GM19035 (cell line): ENCODE data around the gene TSFM.

Source experiments
- ATAC-seq: cut with Tn5 transposase; IDR thresholded peaks from one replicate; pipeline ENCODE4 v1.9.1; 2021; ENCODE audit not compliant: unreplicated experiment

Gene TSFM

GRCh38 chr12:57777911-57778310 lies 4.7 kb upstream of the TSFM start:
- ATAC-seq: no peak

DNA sequence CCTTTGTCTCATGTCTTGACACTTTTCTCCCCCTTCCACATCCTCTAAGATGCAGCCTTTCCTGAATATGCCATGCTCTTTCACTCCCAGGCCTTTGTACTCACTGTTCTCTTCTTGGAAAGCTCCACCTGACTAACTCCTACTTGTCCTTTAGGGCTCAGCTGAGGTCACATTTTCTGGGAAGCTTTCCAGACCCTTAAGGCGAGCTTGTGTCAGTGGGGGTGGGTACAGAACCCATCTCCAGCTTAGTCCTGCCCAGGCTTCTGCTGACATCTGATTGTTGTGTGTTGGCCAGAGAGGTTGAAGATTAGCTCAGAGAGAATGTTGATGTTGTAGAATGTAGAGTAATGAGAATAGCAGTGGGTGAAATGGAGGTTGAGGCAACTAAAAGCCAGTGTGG lies 2.9 kb upstream of the TSFM start:
- no peak for ATAC-seq

DNA sequence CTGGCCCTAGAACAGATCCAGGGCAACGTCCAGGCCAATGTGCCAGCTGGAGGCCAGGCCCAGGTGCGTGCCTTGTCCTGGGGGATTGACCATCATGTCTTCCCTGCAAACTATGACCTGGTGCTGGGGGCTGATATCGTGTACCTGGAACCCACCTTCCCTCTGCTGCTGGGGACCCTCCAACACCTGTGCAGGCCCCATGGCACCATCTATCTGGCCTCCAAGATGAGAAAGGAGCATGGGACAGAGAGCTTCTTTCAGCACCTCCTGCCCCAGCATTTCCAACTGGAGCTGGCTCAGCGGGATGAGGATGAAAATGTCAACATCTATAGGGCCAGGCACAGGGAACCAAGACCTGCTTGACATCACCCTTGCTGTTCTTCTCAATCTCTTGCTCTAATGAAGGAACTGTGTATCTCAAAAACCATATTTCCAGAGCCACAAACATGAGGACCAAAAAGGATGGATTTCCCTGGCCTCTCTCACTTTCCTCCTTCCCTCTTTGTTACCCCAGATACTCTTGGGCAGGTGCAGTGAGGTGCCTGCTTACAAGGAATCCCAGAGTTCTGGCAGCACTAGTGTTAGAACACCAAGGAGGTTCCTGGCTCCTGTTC lies 2.2 kb upstream of the TSFM start:
- ATAC-seq: no peak

- no peak for ATAC-seq
Measured at GRCh38 chr12:57781244-57781643, 1.3 kb upstream of the TSFM start.

DNA sequence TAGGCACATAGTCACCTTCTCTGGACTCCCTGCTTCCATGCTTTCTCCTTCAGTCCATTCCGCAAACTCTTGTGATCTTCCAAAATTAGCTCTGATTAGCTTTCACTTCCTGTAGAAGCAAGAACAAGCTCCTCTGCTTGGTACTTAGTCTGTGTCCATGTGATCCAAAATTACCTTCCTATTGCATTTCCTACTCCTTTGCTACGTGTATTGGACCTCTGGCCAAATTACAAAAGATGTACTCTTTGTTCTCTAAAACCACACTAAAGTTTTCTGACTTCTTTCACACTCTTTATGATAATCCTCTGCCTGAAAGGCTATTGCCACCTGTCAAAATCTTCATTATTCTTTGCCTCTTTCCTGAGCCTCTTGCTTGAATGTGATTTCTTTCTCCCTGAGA lies 786 bp upstream of the TSFM start:
- ATAC-seq: no peak

DNA sequence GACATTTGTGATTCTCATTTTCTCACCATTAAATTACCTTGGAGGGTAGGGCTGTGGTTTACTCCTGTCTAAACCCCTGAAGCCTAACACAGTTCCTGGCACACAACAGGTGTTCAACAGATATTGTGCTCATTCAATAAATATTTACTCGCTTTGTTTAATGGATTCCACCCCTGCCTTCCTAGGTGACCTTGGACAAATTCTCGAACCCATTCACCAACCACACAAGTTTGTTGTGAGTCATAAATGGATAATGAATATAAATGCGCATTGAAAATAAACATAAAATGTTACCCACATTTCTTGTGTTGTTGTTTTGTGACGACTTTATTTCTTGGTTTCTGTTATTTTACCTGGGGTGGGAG lies 362 bp upstream of the TSFM start:
- peak; percentile 5 for ATAC-seq

GRCh38 chr12:57783466-57783801 lies 847 bp downstream of the TSFM start:
- no peak for ATAC-seq

- no peak for ATAC-seq
Measured at GRCh38 chr12:57783861-57784260, 1.3 kb downstream of the TSFM start.

DNA sequence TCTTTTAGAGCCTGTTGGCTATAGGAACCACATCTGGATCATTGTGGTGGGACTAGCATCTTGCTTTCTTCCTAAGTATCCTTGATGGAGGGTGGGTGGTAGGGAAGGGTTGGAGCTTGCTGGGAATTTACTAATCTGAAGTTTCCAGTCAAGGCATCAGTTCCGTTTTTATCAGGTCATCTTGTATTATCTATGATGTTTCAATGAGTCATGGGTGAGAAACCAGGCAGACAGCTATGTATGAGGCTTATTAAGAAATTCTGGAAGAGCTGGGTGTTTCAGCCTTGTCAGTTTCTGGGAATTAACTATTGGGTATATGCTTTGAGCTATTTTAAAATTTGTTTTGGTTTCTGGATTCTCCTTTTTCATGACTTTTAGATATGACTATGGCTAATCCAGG lies 11.3 kb downstream of the TSFM start:
- no peak for ATAC-seq

DNA sequence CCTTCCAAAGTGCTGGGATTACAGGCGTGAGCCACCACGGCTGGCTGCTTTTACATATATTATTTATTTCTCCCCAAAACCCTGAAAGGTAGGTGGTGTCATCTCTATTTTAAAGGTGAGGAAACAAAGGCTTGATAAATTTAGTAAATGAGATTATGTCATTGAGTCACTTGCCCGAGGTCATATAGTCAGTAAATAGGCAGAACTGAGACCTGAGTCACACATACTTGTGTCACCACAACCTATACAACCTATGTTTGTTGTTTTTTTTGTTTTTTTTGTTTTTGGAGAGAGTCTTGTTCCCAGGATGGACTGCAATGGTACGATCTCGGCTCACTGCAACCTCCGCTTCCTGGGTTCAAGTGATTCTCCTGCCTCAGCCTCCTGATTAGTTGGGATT lies 12.8 kb downstream of the TSFM start:
- ATAC-seq: no peak

- no peak for ATAC-seq
Measured at GRCh38 chr12:57796996-57797395, 14.4 kb downstream of the TSFM start.

DNA sequence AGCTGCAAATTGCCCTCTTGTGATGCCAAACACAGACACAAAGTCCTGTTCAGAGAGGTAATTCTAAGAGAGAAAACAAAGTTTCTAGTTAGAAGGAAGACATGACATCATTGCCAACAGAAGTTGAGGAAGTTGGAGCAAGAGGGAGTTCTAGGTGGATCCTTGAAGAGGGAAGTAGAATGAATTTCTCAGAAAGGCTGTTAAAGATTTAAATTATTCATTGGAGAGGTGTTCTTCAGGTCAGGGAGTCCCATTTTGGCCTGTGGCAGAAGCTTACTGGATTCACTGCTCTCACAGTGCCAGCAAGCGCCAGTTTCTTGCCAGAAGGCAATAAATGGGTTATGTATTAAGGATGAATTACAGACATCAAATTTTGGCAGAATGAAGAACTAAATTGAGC lies 15.3 kb downstream of the TSFM start:
- no peak for ATAC-seq

DNA sequence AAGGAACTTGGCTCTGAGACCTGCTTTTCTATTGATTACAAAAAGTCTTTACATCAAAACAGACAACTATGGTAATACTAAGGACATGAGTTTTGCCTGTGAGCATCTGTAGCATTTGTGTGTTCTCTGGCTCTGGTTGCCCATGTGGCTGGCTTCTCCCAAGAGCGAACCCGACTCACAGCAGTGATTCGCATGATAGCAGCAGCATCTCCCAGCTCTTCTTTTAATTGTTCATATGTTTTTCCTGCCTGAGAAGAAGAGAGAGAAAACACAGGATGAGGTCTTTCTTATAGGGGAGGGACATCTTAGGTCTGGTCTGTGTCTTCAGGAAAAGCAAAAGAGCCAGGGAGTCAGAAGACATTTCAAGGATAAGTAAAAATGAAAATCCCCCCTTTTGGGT lies 18.4 kb downstream of the TSFM start:
- no peak for ATAC-seq

DNA sequence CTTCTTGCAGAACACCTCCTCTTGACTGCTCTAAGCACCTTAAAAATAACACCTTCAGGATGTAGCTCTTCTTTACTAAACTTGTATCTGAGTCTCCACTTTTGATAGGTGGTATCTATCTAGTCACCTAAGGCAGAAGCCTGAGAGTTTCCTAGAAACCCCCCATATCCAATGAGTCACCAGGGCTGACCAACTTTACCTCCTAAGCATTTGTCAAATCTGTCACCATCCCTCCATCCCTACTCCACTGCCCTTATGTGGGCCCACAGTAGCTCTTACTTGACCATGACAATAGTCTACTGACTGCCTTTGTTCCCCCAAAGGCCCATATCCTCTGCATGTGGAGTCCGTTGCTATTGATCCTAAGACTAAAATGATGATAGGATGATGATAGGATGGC lies 20.0 kb downstream of the TSFM start:
- no peak for ATAC-seq

DNA sequence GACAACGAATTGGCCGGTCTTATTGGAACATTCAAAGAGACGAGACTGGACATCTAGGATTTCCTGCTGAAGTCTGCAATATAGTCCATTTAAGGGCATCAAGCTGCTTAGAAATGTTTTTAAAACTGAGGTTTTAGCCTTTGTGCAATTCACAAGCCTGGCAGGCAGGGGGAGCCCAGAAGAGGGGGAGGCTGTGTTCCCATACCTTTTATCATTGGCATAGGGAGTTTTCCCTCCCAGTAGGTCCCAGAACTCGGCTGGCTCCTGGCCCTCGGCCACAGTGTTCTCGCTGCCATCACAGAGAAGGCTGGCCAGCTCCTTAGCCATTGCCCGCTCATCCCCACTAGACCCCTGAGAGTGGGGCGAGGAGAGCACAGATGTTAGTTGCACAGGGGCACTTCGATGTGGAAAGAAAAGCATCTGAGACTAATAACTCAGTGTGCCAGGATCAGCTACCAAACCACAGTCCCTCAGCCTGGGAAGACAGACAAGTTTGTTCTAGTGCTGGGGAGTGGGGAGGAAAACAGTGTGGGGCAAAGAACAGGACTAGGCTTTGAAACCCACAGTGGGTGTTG lies 20.8 kb downstream of the TSFM start:
- no peak for ATAC-seq

- no peak for ATAC-seq
Measured at GRCh38 chr12:57806677-57807076, 24.1 kb downstream of the TSFM start.

DNA sequence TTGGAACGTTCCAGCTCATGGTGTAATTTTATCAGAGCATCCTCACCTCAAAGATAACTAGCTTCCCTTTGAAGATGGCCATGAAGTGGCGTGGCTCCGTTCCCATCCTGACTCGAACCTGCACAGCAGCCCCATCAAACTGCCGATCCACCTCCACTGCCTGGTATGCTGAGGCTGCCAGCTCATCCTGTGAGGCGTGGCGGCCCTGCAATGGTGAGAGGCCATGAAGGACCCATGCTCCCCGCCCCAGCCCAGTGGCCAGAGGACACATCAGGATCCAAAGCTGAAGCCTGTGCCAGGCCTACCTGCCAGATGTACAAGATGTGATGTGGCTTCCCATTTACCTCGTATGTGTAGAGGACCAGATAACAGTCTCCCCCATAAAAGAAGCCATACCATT lies 24.7 kb downstream of the TSFM start:
- no peak for ATAC-seq

- no peak for ATAC-seq
Measured at GRCh38 chr12:57808351-57808750, 25.8 kb downstream of the TSFM start.

DNA sequence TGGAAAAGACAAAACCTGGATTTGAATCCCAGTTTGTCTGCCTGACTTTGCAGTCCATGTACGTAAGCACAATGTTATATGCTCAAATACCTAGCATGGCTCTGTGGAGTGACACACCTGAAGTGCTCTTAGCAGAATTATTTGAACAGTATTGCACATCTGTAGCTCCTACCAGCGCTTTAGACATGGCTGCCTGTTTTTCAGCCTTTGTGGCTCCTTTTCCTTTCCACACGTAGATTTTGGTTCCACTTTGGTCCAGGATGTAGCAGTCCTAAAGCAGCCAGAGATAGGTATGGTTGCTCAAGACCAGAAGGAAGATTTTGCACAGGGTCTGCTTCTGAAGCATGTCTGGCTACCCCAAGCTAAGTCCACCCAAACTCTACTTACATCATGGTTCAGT lies 26.8 kb downstream of the TSFM start:
- ATAC-seq: no peak

GRCh38 chr12:57810450-57810849 lies 27.9 kb downstream of the TSFM start:
- no peak for ATAC-seq

DNA sequence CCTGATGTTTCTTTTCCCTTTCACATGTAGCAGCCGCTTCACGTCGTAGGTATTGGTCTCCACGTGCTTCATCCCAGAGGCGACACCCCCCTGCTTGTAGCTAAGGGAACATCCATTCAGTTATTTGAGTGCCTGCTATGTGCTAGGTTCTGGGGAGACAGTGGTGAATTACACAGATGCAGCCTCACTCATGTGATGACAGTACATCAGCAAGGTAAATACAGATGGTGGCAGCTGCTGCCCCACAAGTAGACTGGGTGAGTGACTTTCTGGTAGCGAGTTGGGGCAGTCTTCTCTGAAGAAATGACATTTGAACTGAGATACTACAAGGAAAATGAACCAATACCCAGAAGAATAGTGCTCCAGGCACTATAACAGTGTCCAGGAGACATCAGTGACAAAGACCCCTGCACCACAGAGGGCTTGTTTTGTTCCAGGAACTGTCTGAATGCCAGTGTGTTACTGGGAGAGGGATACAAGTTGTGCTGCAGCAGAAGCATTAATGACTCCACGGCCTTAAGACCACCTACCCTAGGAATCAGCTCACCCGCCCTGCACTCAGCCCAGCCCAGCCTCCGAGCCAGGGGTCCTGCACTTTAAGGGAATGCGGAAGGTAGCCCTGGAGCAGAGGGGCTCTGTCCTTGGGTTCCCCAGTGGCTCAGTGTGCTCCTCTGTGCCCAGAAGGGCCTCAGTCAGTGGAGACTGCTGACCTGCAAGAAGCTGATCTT lies 28.6 kb downstream of the TSFM start:
- no peak for ATAC-seq

DNA sequence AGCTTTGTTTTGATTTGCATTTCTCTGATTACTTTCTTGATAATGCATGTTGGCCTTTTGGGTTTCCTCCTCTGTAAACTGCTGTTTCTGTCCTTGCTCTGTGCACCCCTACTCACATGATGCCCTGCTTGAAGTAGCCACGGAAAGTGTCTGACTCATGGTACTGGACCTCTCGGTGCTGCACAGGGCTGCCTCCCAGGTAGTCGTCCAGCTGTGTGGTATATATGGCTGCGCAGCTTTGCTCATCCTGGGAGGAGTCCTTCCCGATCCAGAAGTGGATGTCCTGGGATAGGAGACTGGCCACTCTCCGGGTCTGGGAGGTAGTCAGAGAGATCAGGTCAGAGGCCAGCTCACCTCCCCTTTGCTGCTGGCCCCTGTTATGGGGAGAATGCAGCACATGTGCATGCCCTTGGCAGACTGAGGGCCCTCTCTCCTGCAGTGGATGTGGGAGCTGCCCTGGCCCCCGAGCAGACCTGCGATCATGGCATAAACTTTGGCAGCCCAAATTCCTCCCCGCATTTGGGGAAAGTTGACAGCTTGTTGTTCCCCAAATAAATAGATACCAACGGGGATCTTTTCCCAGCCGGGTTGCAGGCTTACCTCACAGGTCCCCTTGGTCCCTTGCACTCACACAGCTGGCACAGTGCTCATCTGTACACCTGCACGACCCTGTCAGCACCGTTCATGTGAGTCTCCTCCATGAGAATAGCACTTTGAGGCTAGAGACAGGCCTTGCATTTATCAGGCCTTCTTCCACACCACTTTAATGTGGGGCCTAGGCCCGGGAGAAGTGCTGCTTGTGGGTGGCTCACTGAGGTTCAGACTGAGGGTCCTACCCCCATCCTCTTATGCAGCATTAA lies 30.8 kb downstream of the TSFM start:
- no peak for ATAC-seq
